ENCODE measurements around the gene MYL7.

Gene MYL7

GRCh38 chr7:44185729-44186128 lies 44.6 kb upstream of the MYL7 start:
- H3K4me3 ChIP-seq (ENCODE audit: low read depth, low read length), result no peak overlapping the region
- DNase-seq (ENCODE audit: low read depth), result no peak
- no peak for TF ChIP-seq CTCF (IDR thresholded peaks at IDR 0.05; ENCODE audit: low read depth, low read length, missing control alignments)

GRCh38 chr7:44184873-44185446 lies 43.8 kb upstream of the MYL7 start:
- H3K4me3 ChIP-seq (ENCODE audit: low read depth, low read length), result no peak overlapping the region
- TF ChIP-seq CTCF (IDR thresholded peaks at IDR 0.05; ENCODE audit: low read depth, low read length, missing control alignments), result no peak
- no peak for DNase-seq (ENCODE audit: low read depth)

- TF ChIP-seq CTCF (IDR thresholded peaks at IDR 0.05; ENCODE audit: low read depth, low read length, missing control alignments), result no peak
- no peak for DNase-seq (ENCODE audit: low read depth)
- no peak overlapping the region for H3K4me3 ChIP-seq (ENCODE audit: low read depth, low read length)
Measured at GRCh38 chr7:44184206-44184872, 43.2 kb upstream of the MYL7 start.

- H3K4me3 ChIP-seq (ENCODE audit: low read depth, low read length), result no peak overlapping the region
- no peak for DNase-seq (ENCODE audit: low read depth)
- TF ChIP-seq CTCF (IDR thresholded peaks at IDR 0.05; ENCODE audit: low read depth, low read length, missing control alignments), result no peak
Measured at GRCh38 chr7:44183386-44183785, 42.3 kb upstream of the MYL7 start.

GRCh38 chr7:44182827-44183226 lies 41.7 kb upstream of the MYL7 start:
- H3K4me3 ChIP-seq (ENCODE audit: low read depth, low read length), result no peak overlapping the region
- DNase-seq (ENCODE audit: low read depth), result no peak
- no peak for TF ChIP-seq CTCF (IDR thresholded peaks at IDR 0.05; ENCODE audit: low read depth, low read length, missing control alignments)

GRCh38 chr7:44180631-44181030 lies 39.5 kb upstream of the MYL7 start:
- no peak for TF ChIP-seq CTCF (IDR thresholded peaks at IDR 0.05; ENCODE audit: low read depth, low read length, missing control alignments)
- H3K4me3 ChIP-seq (ENCODE audit: low read depth, low read length), result no peak overlapping the region
- DNase-seq (ENCODE audit: low read depth), result no peak

- H3K4me3 ChIP-seq (ENCODE audit: low read depth, low read length), result no peak overlapping the region
- no peak for DNase-seq (ENCODE audit: low read depth)
- TF ChIP-seq CTCF (IDR thresholded peaks at IDR 0.05; ENCODE audit: low read depth, low read length, missing control alignments), result no peak
Measured at GRCh38 chr7:44177570-44178131, 36.5 kb upstream of the MYL7 start.
